Dermis blood vessel endothelial cell (primary cell): ENCODE results near the gene CBFA2T3. TPM values are rescaled to one million over a fixed set of nuclear protein-coding genes. Genes with fewer than 3 reads are reported as not detected.
"Not testable (repeated sequence)": the region's sequence is repeated elsewhere in the genome, so short reads cannot be mapped to it uniquely, and the experiment has no call there.

Source experiments
- DNase-seq: peaks from one replicate; pipeline ENCODE4 v3.0.0; 2010
- total RNA-seq: library from RNA; depleted of rRNA; stranded (reverse); fragments of >200 nt; gene quantifications from 2 replicates; pipeline ENCODE4 v1.2.3, GENCODE V29; 2014

The CBFA2T3 gene
- total RNA-seq, 1 donor from 2014 or later, result not detected

DNA sequence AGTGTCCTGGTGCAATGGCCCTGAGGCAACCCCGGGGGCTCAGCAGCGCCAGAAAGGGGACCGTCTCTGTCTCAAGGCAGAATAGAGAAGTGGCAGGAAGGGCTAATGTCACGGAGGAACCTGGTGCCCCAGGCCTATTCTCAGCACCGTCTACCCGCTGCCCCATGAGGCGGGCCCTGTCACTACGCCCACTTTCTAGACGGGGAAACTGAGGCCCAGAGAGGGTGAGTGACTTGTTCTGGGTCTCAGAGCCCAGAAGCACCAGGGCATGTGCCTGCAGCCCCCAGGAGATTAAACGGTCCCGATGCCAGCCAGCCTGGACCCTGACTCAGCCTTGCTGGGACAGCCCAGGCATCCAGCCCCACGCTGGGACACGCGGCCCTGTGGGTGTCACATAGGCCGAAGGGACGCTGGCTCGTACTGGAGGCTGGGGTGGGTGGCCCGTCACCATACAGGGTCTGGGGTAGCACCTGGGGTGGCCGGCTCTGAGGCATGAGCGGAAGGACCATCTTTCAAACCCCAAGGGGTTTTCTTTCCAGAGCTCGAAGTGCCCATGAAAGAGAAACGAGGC, 70.4 kb downstream of the CBFA2T3 start:
- no peak for DNase-seq

DNA sequence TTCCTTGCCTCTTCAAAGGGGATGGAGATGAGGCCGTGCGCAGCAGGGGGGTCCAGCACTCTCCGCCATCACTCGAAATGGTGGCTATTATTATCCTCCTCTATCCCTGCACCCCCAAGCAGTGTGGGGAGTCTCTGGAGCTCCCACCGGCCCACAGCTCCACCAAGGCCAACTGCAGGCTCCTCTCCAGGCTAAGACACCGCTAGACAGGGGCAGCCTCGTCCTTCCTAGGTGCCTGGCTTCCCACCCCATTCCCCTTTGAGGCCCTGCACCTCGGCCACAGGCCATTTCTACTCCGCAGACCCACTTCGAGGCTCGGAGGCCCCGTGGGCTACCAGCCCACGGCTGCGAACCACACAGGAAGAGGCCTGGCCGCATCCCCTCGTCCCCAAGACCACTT, 71.0 kb downstream of the CBFA2T3 start:
- no peak for DNase-seq

DNA sequence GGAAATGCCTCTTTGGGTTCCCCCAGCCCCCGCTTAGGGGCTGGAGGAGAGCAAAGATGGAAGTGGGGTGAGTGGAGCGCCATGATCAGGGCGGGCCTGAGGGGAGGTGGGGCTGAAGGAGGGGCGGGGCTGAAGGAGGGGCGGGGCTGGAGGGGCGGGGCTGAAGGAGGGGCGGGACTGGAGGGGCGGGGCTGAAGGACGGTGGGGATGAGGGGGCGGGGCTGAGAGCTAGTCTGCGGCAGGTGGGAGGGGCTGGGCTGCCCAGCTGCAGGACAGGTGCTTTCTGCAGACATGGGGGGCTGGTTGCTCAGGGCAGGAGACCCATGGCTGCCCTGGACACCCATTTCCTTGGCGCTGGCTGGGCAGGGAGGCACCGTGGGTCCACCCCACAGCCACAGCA, 71.4 kb downstream of the CBFA2T3 start:
- DNase-seq, result peak; percentile 22

DNA sequence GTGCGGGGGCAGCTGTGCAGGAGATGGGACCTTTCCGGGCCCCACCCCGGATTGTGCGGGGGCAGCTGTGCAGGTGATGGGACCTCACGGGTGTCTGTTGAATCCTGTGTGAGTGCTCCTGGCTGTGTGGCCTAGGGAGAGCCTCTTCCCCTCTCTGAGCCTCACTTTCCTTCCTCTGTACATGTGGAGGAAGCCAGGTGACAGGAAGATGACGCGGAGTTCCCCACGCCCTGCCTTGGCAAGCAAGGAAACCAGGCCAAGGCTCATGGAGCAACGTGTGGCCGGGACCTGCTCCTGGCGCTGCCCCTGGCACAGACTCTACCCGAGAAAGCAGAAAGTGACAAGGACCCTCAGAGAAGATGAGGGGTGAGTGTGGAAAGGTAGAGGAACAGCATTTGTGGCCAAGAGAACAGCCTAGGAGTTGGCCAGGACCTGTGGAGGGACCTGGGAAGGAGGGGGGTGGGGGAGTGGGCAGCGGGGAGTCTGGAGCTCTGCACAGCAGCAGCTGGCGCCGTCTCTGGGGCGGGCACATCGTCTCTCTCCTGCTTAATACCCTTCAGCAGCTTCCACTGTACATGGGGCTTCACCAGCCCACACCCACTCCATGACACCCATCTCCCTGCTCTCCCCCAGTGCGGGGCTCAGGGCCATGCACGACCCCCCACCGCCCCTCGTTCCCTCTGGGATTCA, 72.2 kb downstream of the CBFA2T3 start:
- DNase-seq, result peak; percentile 32

DNA sequence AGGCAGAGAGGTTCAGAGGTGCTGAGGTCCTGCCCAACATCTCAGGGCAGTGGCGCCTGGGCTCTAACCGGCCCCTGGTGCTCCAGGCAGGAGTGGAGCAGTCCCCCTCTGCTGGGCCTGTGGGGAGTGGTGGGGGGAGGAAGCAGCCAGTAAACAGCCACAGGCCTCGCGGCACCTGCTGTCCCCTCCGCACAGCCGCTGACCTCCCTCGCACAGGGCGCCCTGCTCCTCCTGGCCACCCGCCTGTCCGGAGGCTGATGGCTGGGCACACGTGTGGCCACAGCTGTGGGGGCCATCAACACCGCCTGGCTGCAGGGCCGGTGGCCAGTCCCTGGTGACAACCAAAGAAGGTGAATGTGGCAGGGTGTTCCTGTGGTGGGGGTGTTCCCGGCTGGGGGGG, 73.7 kb downstream of the CBFA2T3 start:
- no peak for DNase-seq

DNA sequence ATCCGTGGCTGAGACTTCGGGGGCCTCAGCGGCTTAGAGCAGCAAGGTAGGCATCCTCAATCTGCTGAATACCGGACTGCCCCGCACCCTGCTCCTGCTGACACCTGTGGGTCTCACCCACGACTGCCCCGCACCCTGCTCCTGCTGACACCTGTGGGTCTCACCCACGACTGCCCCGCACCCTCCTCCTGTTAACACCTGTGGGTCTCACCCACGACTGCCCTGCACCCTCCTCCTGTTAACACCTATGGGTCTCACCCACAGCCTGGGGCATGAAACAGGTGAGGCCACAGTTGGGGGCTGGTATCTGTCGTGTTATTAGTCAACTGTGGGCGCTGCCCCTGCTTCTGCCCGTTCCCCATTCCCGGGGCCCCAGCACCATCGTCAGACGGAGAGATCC, 74.3 kb downstream of the CBFA2T3 start:
- DNase-seq, result no peak

DNA sequence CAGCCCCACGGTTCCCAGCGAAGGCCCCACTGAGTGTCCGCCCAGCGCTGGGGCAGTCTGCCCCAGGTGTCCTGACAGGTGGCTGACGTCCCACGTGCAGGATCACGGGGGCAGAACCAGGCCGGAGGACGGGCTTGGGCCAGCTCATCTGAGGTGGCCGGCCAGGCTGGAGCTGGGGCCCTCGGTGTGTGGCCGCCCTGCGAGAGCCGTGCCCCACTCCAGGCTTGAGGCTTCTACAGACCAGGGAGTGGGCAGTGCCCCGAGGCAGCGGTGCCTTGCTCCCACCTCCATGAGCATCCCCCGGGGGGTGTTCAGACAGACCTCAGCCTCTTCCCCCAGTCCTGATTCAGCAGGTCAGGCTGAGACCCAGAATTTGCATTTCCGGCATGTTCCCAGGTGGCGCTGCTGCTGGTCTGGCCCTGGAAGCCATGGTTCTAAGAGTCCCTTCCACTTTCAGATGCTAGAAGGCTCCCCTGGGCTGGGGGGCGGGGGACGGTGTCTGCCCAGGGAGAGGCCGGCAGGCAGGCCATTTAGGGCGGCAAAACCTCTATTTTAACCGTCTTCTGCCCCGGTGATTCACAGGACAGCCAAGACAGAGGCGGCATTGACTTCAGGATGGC, 75.2 kb downstream of the CBFA2T3 start:
- DNase-seq, result no peak

DNA sequence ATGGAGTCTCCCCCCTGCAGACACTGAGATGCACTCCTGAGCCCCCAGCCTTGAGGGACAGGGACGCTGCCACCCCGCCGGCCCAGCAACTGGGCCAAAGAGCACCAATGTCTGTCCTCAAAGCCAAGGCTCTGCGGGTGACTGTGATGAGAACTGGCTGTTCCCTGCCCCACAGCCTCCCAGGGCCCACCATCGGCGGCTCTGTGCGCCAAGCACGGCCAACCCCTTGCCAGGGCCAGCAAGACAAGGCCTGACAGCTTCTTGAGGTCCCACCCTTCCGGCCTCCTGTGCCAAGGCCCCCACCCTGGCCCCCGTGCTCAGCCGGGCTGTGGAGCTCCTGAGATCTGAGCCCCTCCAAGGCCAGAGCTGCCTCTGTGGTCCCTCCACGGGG, 76.3 kb downstream of the CBFA2T3 start:
- DNase-seq, result no peak

DNA sequence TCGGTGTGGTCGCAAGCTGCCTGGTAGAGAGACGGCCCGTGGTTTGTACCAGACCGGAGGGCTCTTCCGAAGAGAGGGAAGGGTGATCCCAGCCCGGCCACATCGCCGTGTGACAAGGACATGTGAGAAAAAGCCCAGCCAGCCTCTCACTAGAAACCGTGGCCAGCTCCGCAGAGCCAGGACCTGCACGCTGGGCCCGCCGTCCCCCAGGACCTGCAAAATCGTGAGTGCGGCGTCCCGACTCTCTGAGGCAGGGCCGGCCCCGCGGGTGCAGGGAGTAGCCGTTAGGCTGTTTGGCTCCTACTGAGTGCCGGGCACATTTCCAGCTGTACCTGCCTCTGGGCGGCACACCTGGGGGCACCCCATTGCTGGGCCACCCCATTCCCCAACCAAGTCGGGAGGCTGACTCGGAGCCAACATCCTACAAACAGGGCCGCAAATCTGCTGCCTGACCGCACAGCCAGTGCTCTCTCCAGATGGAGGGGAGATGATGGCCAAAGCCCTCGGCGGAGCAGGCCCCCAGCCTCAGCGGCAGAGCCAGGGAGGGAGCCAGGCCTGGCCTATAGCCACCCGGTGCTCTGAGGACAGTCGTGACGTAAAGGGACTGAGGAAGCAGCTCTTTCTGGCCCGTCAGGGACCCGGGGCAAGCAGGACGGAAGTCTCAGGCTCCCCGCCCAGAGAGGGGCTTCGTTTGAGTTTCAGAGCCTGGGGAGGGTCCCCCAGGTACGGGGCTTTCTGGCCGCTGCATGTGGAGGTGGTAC, 76.9 kb downstream of the CBFA2T3 start:
- DNase-seq, result no peak

DNA sequence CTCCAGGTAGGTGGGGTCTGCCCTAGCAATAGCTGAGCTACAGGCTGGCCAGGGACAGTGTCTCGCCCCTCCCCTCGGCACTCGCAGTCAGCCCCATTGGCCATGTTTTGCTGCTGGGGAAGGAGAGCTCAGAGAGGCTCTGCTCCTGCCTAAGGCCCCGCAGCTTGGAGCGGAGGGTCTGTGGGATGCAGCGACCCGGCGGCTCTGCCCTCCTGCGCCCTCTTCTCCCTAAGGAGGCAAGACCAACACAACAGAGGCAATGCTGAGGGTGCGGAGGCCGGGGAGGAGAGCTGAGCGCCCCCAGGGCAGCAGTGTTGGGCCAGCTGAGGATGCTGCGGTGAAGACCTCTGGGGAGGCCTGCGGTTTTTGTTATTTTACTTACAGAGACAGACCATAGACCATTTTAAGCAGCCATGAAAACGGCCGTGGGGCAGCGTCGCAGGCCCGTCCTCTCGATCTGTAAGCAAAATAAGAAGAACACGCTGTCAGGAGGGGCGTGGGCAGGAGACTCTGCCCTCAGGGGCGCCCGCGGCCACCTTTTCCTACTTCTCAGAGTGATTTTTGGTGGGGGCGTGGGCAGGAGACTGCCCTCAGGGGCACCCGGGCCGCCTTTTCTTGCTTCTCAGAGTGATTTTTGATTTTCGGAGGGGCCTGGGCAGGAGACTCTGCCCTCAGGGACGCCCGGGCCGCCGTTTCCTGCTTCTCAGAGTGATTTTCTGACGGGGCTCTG, 79.1 kb downstream of the CBFA2T3 start:
- DNase-seq, result no peak

DNA sequence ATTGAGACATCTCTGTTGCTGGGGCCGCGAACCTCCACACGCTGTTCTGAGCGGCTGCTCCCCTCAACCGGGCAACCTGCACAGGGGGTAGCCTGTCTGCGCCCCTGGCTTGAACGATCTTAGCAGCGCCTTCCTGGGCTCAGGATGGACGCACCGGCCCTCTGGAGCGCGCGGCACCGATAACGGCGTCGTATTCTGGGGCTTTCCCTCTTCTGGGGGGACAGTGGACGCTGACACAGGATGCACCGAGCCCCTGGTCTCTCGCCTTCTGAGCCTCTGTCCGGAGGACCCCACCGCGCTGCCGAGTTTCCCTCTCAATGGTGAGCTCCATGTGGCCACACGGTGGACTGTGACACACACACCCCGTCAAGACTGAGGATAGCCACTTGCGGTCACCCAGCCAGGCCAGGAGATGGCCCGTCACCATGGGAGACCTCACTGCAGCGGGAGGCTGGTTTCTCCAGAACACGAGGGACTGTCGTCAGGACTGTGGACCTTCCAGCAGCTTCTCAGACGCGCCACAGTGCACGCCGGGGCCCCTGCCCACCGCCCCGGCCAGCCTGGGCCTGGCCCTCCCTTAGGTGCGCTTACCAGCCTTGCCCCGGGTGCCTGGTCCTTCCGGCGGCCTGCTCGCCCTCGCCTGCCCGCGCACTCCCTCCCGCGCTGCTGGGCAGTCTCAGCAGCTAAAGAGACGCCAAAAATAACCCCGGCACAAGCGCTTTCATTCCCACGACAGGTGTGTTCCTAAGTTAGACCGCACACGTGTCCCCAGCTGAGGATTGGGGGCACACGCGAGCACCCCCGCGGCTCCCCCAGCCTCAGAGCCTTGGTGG, 80.6 kb downstream of the CBFA2T3 start:
- no peak for DNase-seq

DNA sequence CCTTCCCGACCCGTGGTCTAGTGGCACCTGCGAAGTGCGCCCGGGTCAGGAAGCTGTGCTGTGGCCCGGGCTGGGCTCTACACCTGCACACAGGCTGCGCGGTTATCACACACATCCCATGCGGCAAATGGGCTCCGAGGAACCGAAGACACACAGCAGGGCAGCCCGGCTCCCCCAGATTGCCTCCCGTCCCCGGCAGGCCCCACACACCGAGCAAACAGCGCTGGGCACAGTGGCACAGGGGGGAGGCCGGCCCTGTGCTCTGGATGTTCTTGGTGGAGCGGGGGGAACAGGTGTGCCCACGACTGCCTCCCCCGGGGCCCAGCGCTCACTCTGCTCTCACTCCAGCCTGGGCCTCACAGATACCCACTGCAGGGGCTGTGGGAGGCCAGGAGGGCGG, 81.7 kb downstream of the CBFA2T3 start:
- DNase-seq, result no peak

DNA sequence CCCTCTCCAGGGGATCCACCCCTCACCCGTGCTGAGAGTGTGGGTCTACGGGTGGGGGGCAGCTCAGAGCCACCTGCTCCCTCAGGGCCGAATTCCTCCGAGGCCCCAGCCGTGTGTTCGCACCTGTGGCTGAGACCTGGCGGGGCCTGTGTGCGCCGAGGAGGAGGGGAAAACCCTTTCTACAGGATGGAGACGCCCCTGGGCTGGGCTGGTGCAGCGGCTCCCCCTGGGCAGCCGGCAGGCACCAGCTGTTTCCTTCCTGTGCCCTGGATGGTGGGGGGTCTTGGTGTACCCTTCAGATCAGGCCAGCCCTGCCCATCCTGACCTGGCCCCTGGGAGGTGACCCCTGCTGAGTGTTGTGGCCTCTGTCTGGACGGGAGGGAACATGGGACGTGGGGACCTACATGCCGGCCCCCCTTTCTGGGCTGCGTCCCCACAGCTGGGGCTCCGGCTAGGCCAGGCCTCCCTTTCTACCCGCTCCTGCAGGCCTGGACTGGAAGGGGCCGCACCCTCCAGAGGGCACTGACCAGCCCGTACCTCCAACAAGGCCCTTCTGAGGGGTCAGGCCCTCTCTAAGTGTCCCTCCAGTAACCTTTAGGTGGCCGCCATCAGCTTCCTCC, 82.2 kb downstream of the CBFA2T3 start:
- no peak for DNase-seq

DNA sequence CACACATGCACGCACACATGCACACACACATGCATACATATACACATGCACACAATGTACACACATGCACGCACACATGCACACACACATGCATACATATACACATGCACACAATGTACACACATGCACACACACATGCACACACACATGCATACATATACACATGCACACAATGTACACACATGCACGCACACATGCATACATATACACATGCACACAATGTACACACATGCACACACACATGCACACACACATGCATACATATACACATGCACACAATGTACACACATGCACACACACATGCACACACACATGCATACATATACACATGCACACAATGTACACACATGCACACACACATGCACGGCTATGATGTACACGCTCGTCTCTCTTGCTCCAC, 82.7 kb downstream of the CBFA2T3 start:
- DNase-seq, result not testable (repeated sequence)

DNA sequence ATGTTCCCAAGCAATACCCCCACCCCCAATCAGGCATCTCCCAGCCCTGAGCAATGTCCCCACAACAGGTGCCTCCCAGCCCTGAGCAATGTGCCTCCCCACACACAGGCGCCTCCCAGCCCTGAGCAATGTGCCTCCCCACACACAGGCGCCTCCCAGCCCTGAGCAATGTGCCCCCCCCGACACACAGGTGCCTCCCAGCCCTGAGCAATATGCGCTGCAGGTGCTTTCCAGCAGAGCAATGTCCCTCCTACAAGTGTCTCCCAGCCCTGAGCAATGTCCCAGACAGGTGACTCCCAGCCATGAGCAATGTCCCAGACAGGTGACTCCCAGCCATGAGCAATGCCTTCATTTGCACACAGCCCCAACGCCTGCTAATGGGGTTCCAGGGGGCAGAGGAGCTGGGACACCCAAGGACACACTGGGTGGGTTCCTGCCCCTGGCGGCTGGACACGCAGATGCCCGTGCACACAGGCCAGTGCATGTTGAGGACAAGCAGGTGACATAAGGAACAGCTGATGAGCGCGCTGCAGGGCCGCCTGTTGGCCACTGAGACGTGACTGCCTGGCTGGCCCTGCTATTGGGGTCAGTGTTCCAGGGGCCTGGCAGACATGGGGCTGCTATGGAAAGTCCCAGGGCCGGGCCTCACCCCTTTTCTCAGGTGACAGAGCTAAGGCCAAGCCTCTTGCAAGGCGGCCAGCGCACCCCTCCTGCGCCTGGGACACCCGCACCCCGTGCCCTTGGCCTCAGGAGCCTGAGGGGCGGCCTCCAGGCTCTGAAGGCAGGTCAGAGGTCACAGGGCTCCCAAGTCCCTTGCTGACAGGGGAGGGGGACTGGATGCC, 83.7 kb downstream of the CBFA2T3 start:
- no peak for DNase-seq

DNA sequence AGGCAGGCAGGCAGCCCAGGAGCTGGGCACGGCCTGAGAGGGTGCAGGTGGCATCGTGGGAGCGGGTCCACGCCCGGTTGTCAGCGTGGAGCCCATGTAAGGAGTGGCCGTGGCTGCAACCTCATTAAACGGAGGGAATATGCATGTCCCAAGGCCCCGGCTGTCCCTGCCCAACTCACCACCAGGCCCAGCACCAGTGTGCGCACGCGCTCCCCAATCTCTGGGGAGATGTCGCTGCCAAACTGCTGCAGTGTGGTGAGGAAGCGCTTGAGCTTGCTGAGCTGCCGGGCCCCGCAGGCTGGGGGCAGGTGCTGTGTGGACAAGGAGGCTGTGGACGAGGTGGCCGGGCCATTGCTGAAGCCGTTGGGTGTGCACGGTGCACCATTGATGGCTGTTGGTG, 84.9 kb downstream of the CBFA2T3 start:
- no peak for DNase-seq

DNA sequence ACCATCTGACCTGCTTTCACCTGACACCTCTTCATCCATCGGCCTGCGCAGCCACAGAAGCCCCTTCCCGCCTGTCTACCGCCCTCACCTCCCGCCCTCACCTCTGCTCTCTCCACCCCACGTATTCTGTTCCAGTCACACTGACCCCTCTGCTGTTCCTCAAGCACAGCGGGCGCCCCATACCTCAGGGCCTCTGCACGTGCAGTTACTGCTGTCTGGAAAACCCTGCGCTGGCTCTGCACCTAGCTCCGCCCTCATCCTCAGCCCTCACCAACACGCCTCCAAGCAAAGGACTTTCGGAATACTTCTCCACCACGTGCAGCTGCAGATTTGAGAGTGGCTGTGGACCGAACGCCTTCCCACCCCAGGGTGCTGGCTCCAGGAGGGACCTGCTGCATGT, 85.9 kb downstream of the CBFA2T3 start:
- no peak for DNase-seq

DNA sequence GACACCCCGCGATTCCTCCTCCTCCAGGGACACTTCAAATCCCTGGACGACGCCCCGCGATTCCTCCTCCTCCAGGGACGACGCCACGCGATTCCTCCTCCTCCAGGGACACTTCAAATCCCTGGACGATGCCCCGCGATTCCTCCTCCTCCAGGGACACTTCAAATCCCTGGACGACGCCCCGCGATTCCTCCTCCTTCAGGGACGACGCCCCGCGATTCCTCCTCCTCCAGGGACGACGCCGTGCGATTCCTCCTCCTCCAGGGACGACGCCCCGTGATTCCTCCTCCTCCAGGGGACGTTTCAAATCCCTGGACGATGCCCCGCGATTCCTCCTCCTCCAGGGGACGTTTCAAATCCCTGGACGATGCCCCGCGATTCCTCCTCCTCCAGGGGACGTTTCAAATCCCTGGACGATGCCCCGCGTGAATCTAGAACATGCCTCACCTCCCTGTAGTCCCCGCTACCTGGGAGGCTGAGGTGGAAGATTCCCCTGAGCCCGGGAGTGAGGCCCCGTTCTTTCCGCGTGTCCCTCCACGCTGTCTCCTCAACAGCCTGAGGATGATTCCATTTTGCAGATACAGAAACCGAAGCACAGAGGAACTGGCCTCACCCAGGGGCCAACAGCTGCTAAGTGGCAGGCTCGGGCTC, 87.2 kb downstream of the CBFA2T3 start:
- DNase-seq, result not testable (repeated sequence)

DNA sequence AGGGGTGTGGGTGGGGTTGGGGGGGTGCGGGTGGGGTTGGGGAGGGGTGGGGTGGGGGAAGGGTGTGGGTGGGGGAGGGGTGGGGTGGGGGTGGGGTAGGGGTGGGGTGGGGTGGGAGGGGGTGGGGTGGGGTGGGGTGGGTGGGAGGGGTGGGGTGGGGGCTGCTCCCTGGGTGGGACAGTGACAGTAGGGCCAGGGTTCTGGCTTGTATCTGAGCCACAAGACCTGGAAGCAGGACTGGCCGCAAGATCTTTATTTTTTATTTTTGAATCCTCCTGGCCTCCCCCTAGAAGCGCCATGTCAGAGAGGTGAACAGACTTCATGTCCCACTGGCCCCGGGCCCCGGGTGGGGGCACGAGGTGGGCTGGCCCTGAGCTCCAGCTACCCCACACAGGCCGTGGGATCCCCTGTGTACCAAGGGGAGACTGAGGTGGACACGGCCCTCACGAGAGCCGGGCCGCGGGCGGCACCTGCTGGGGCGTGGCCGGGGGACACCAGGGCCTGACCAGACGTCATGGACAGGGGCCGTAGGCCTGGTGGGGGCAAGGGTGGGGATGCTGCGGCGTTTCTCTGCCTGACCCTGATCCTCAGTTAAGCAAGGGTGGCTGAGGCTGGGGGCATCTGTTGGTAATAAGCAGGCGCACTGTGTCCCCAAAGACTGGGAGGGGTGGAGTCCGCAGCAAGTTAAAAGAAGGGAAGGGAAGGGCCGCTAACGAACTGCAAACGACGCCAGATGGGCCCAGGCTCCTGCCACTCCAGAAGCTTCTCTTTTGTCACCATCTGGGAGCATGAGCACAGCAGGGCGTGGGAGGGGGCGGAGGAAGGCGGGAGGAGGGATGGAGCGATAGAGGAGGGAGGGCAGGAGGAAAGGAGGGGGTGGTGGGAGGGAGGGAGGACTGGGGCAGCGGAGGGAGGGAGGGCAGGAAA, 88.3 kb downstream of the CBFA2T3 start:
- no peak for DNase-seq
